ENCODE measurements around the gene CLDN24. TPM values are rescaled to one million over a fixed set of nuclear protein-coding genes. Genes with fewer than 3 reads are reported as not detected.

The CLDN24 gene
- total and polyA plus RNA-seq, 2 donors (not counting 3 experiments of a cell fraction or from before 2014, with no cell fraction given): not detected

- POLR2A ChIA-PET: no interaction called here
- dilution Hi-C loops (cut with MboI; ENCODE audit: extremely low pct_ligation_motif_present, low sequenced_read_pairs): no loop called here
- BruUV-seq (replicated peaks): no TSS peak
Observed at GRCh38 chr4:183332447-183332846, 10.2 kb upstream of the CLDN24 start.

GRCh38 chr4:183330841-183331240, 8.6 kb upstream of the CLDN24 start:
- peaks cover 27% of the 10 kb centered on the region for H3K4me1 ChIP-seq (ENCODE audit: control insufficient read depth, extremely low read depth, insufficient read depth, low read length)
- dilution Hi-C loops (cut with MboI; ENCODE audit: extremely low pct_ligation_motif_present, low sequenced_read_pairs): no loop called here
- no peak overlapping the region for H3K4me3 ChIP-seq (replicated peaks in 1 of 3; ENCODE audit: insufficient read depth in 1 of 3, low read depth in 1 of 3, low read length in 3 of 3)
- no peak for TF ChIP-seq GATA2 (IDR thresholded peaks at IDR 0.05; ENCODE audit: insufficient read depth, insufficient read length, low read depth, low read length)
- no peak for TF ChIP-seq MAX (IDR thresholded peaks at IDR 0.05; ENCODE audit: insufficient read depth, insufficient read length)
- TF ChIP-seq POLR2AphosphoS5 (IDR thresholded peaks at IDR 0.05; ENCODE audit: insufficient read depth, low read depth, low read length): no peak
- TF ChIP-seq JUN (IDR thresholded peaks at IDR 0.05; ENCODE audit: borderline replicate concordance, insufficient read depth, insufficient read length, low read depth): no peak
- no peak for TF ChIP-seq EZH2 (IDR thresholded peaks at IDR 0.05; ENCODE audit: borderline replicate concordance, low read depth, low read length, severe bottlenecking)
- TF ChIP-seq FOS (IDR thresholded peaks at IDR 0.05; ENCODE audit: borderline replicate concordance, insufficient read depth, low read length): no peak
- TF ChIP-seq POLR2A (IDR thresholded peaks at IDR 0.05; ENCODE audit: low read depth, low read length): no peak
- no peak for TF ChIP-seq CTCF (IDR thresholded peaks at IDR 0.05; ENCODE audit: extremely low read depth in 1 of 2, insufficient read depth in 1 of 2, low read depth in 1 of 2, low read length in 2 of 2)
- TF ChIP-seq MYC (IDR thresholded peaks at IDR 0.05; ENCODE audit: low read depth, low read length): no peak
- CTCF ChIA-PET: no interaction called here
- H3K9me1 ChIP-seq (replicated peaks; ENCODE audit: control insufficient read depth, extremely low read depth, insufficient read depth, low read length): no peaks in the 10 kb centered on the region
- no peak overlapping the region for H3K9ac ChIP-seq (replicated peaks; ENCODE audit: extremely low read depth, insufficient read depth, low read length)
- H2AFZ ChIP-seq (ENCODE audit: low read depth, low read length): no peak overlapping the region
- no TSS peak for BruUV-seq (replicated peaks)
- H3K9me3 ChIP-seq (replicated peaks; ENCODE audit: control insufficient read depth, insufficient read depth, low read length): no peaks in the 10 kb centered on the region
- H3K79me2 ChIP-seq (ENCODE audit: control insufficient read depth, insufficient read depth, low read length): no peaks in the 10 kb centered on the region
- no peak overlapping the region for H3K27ac ChIP-seq (ENCODE audit: insufficient read depth, low read depth, low read length)
- no peaks in the 10 kb centered on the region for H3K36me3 ChIP-seq (ENCODE audit: control insufficient read depth in 2 of 2, extremely low read depth in 1 of 2, insufficient read depth in 2 of 2, low read length in 2 of 2)
- POLR2A ChIA-PET: no interaction called here
- H3K27me3 ChIP-seq (ENCODE audit: control insufficient read depth in 2 of 2, insufficient read depth in 2 of 2, low read length in 2 of 2): no peaks in the 10 kb centered on the region
- FAIRE-seq (no peak), DNase-seq (ENCODE audit: low read depth, low spot score) (no peak)
- no peak overlapping the region for H3K4me2 ChIP-seq (ENCODE audit: insufficient read depth, low read length)
- no peaks in the 10 kb centered on the region for H4K20me1 ChIP-seq (replicated peaks; ENCODE audit: control insufficient read depth, extremely low read depth, insufficient read depth, low read length)
- intact Hi-C loops (cut with micrococcal nuclease): no loop called here

More at GRCh38 chr4:183332447-183332846, 10.2 kb upstream of the CLDN24 start:
- Histone ChIP-seq H3K79me2 (ENCODE audit: control insufficient read depth, insufficient read depth, low read length) (no peaks in the 10 kb centered on the region), H3K27ac (ENCODE audit: insufficient read depth, low read depth, low read length) (no peak overlapping the region), H2AFZ (ENCODE audit: low read depth, low read length) (no peak overlapping the region), H3K27me3 (ENCODE audit: control insufficient read depth in 2 of 2, insufficient read depth in 2 of 2, low read length in 2 of 2) (no peaks in the 10 kb centered on the region), H3K4me2 (ENCODE audit: insufficient read depth, low read length) (no peak overlapping the region), H3K4me1 (ENCODE audit: control insufficient read depth, extremely low read depth, insufficient read depth, low read length) (peaks cover 33% of the 10 kb centered on the region), H4K20me1 (replicated peaks; ENCODE audit: control insufficient read depth, extremely low read depth, insufficient read depth, low read length) (no peaks in the 10 kb centered on the region), H3K36me3 (ENCODE audit: control insufficient read depth in 2 of 2, extremely low read depth in 1 of 2, insufficient read depth in 2 of 2, low read length in 2 of 2) (no peaks in the 10 kb centered on the region), H3K9me1 (replicated peaks; ENCODE audit: control insufficient read depth, extremely low read depth, insufficient read depth, low read length) (no peaks in the 10 kb centered on the region), H3K9ac (replicated peaks; ENCODE audit: extremely low read depth, insufficient read depth, low read length) (no peak overlapping the region), H3K9me3 (replicated peaks; ENCODE audit: control insufficient read depth, insufficient read depth, low read length) (no peaks in the 10 kb centered on the region), H3K4me3 (replicated peaks in 1 of 3; ENCODE audit: insufficient read depth in 1 of 3, low read depth in 1 of 3, low read length in 3 of 3) (no peak overlapping the region)
- CTCF ChIA-PET: no interaction called here
- intact Hi-C loops (cut with micrococcal nuclease): no loop called here
- TF ChIP-seq JUN (IDR thresholded peaks at IDR 0.05; ENCODE audit: borderline replicate concordance, insufficient read depth, insufficient read length, low read depth): no peak
- TF ChIP-seq MYC (IDR thresholded peaks at IDR 0.05; ENCODE audit: low read depth, low read length): no peak
- no peak for TF ChIP-seq MAX (IDR thresholded peaks at IDR 0.05; ENCODE audit: insufficient read depth, insufficient read length)
- TF ChIP-seq EZH2 (IDR thresholded peaks at IDR 0.05; ENCODE audit: borderline replicate concordance, low read depth, low read length, severe bottlenecking): no peak
- no peak for TF ChIP-seq POLR2AphosphoS5 (IDR thresholded peaks at IDR 0.05; ENCODE audit: insufficient read depth, low read depth, low read length)
- no peak for TF ChIP-seq FOS (IDR thresholded peaks at IDR 0.05; ENCODE audit: borderline replicate concordance, insufficient read depth, low read length)
- no peak for TF ChIP-seq GATA2 (IDR thresholded peaks at IDR 0.05; ENCODE audit: insufficient read depth, insufficient read length, low read depth, low read length)
- DNase-seq (ENCODE audit: low read depth, low spot score) (no peak), FAIRE-seq (no peak)
